ENCODE results near the gene ATP10A.

The ATP10A gene, protein sequence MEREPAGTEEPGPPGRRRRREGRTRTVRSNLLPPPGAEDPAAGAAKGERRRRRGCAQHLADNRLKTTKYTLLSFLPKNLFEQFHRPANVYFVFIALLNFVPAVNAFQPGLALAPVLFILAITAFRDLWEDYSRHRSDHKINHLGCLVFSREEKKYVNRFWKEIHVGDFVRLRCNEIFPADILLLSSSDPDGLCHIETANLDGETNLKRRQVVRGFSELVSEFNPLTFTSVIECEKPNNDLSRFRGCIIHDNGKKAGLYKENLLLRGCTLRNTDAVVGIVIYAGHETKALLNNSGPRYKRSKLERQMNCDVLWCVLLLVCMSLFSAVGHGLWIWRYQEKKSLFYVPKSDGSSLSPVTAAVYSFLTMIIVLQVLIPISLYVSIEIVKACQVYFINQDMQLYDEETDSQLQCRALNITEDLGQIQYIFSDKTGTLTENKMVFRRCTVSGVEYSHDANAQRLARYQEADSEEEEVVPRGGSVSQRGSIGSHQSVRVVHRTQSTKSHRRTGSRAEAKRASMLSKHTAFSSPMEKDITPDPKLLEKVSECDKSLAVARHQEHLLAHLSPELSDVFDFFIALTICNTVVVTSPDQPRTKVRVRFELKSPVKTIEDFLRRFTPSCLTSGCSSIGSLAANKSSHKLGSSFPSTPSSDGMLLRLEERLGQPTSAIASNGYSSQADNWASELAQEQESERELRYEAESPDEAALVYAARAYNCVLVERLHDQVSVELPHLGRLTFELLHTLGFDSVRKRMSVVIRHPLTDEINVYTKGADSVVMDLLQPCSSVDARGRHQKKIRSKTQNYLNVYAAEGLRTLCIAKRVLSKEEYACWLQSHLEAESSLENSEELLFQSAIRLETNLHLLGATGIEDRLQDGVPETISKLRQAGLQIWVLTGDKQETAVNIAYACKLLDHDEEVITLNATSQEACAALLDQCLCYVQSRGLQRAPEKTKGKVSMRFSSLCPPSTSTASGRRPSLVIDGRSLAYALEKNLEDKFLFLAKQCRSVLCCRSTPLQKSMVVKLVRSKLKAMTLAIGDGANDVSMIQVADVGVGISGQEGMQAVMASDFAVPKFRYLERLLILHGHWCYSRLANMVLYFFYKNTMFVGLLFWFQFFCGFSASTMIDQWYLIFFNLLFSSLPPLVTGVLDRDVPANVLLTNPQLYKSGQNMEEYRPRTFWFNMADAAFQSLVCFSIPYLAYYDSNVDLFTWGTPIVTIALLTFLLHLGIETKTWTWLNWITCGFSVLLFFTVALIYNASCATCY (N-terminal part only)

DNA sequence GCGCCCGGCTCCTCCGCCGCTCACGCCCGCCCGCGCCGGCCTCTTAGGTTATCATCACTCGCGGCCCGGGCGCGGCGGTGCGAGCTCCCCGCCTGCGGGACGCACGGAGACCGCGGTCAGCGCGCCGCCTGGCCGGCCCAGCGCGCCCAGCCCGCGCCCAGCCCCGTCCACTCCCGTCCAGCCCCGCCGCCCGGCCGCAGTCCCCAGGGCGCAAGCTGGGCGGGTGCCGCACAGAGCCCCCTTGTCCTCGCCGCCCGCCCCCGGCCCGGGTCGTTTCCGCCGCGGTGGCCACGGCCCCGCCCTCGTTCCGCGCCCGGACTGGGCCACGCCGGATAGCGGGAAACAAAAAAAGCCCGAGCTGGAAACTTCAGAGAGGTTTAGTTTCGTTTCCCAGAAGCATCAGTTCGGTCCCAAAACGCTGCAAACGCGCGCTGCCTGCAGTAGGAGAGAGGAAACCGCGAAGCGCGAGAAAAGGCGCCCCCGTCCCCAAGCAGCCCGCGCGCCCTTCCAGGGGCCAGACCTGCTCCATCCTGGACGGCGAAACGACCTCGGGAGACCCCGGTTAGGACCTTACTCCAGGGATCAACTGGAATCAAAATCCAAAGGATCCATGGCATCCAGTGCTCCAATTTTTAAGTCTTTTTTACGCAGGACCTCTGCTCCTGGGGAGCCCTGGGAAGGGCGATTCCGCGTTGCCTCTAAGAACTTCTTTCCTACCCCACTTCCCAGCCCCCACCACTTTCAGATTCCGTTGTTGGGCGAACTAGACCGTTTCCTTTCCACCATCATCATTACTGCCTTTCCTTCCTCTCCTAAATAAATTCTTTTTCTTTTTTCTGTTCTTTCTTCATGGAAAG, at the start of gene ATP10A:
Gene ATP10A, minus strand, starts transcription at position 217 of the 857 bp plus-strand sequence. CDS start 231 bp downstream, outside the sequence.
- no peak for DNase-seq (ENCODE audit: extremely low spot score, insufficient read length, low read depth)
- no peak for FAIRE-seq

- FAIRE-seq, result no peak
- no peak for DNase-seq (ENCODE audit: extremely low spot score, insufficient read length, low read depth)
Measured at GRCh38 chr15:25912035-25912434, 48.9 kb upstream of the ATP10A start.

GRCh38 chr15:25910832-25911231, 47.7 kb upstream of the ATP10A start:
- DNase-seq (ENCODE audit: extremely low spot score, insufficient read length, low read depth), result no peak
- FAIRE-seq, result no peak

DNA sequence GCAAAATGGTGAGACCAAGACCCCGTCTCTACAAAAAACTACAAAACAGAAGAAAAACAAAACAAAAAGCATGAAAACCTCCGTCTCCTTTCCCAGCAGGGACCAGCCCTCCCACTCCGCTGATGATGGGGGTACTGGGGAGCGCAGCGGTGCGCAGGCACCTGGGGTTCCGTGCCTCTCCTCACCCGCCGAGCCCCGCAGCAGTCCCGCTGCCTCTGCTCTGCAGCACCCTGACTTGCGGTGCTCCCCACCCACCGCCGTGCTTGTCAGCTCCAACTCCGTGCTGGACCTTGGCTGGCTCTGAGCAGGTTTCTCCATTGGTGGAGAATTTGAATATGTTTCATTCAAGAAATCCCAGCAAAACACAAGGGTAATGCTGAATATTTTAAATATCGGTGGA, 46.7 kb upstream of the ATP10A start:
- no peak for DNase-seq (ENCODE audit: extremely low spot score, insufficient read length, low read depth)
- no peak for FAIRE-seq

GRCh38 chr15:25909325-25909724, 46.2 kb upstream of the ATP10A start:
- DNase-seq (ENCODE audit: extremely low spot score, insufficient read length, low read depth) (no peak), FAIRE-seq (no peak)

DNA sequence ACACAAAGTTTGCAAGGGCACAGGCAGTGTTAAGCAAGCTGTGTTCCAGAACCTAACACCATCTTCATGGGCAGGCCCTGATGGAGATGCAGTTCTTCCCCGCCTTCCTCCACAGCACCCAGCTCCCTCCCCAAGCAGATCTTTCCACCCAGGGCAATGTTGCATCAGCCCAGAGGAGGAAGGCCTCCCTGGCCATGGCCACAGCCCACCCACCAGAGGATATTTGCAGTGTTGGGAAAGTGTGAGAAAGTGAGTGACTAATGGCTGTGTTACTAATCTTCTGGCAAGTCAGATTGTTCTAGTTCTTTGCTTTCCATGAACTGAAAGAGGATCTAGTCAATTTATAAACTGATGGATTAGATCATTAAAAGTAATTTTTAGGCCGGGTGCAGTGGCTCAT, 42.0 kb upstream of the ATP10A start:
- FAIRE-seq, result no peak
- no peak for DNase-seq (ENCODE audit: extremely low spot score, insufficient read length, low read depth)

GRCh38 chr15:25903024-25903581, 40.0 kb upstream of the ATP10A start:
- FAIRE-seq, result no peak

GRCh38 chr15:25901811-25902605, 38.9 kb upstream of the ATP10A start:
- FAIRE-seq (no peak), DNase-seq (ENCODE audit: extremely low spot score, insufficient read length, low read depth) (no peak)

More at GRCh38 chr15:25903024-25903581, 40.0 kb upstream of the ATP10A start:
- DNase-seq (ENCODE audit: extremely low spot score, insufficient read length, low read depth), result no peak

DNA sequence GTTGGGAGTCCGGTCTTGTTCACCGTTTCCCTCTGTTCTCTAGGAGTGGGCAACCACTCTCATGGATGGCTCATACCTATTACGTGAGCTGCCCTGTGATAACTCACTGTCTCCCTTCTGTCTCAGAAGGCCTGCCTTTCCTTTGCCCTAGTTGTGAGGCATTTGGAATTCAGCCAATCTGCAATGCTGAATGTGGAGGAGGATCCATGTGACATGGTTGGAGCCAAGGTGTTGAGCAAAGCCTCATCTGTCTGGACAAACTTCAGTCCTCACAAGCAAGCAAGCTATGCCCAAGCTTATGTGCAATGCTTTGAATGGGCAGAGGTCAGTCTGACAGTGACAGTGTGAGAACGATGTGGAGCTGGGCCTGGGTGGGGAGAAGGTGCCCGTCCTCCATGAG, 37.8 kb upstream of the ATP10A start:
- no peak for FAIRE-seq
- DNase-seq (ENCODE audit: extremely low spot score, insufficient read length, low read depth), result no peak

GRCh38 chr15:25900431-25900830, 37.3 kb upstream of the ATP10A start:
- no peak for FAIRE-seq
- no peak for DNase-seq (ENCODE audit: extremely low spot score, insufficient read length, low read depth)

- DNase-seq (ENCODE audit: extremely low spot score, insufficient read length, low read depth) (no peak), FAIRE-seq (no peak)
Measured at GRCh38 chr15:25899870-25900269, 36.7 kb upstream of the ATP10A start.

DNA sequence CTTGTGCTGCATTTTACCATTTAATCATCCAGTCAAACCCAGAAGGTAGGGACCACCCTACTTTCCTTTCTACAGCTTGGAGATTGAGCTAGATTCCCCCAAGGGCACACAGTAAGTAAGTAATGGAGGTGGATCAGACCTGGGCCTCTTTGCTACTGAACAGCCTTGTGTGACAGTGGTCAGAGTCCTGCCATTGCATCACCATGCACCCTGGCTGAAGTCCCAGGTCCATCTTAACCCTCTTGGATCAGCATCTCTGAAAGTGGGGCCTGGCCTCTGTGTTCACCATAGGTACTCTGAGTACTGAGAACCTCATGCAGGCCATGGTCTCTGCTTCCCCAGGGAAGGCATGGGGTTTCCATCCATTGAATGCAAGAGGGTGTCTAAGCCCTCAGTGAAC, 34.5 kb upstream of the ATP10A start:
- FAIRE-seq (no peak), DNase-seq (ENCODE audit: extremely low spot score, insufficient read length, low read depth) (no peak)

GRCh38 chr15:25894371-25894902, 31.3 kb upstream of the ATP10A start:
- no peak for DNase-seq (ENCODE audit: extremely low spot score, insufficient read length, low read depth)
- no peak for FAIRE-seq

GRCh38 chr15:25893596-25893995, 30.5 kb upstream of the ATP10A start:
- no peak for FAIRE-seq
- DNase-seq (ENCODE audit: extremely low spot score, insufficient read length, low read depth), result no peak

- no peak for DNase-seq (ENCODE audit: extremely low spot score, insufficient read length, low read depth)
Measured at GRCh38 chr15:25892126-25892525, 29.0 kb upstream of the ATP10A start.

DNA sequence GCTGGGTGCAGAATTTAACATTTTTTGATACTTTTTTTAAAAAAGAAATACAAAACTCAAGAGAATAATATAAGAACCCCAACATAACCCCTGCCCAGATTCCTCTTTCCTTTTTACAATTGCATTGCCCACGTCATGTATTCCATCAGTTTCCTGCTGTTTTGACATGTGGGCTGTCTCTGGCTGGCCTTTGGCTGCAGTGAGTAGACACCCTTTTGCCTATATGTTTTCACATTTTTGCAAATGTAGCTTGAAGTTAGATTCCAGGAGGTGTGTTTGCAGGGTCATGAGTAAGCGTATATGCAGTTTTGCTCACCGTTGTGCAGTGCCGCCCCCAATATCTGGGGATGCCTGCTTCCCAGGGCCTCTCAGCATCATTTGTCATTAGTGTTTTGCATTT, 28.0 kb upstream of the ATP10A start:
- no peak for DNase-seq (ENCODE audit: extremely low spot score, insufficient read length, low read depth)
- no peak for FAIRE-seq

More at GRCh38 chr15:25892126-25892525, 29.0 kb upstream of the ATP10A start:
- no peak for FAIRE-seq

DNA sequence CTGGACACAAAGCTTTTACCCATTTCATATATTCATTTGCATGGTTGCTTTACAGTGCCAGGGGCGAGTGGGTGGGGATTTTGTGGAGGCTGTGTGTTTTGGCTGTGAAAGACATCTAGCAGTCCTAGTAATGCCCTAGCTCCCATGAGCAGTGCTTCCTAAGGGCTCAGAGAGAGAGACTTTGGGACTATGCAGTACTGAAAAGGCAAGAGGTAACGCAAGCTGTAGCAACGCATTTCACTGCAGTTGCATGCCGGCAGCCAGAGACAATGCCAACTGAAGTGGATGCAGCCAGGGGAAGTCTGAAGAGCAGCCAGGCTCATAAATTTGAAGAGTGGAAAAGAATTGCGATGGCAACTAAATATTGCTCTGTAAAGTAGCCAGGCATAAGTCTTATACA, 27.4 kb upstream of the ATP10A start:
- DNase-seq (ENCODE audit: extremely low spot score, insufficient read length, low read depth) (no peak), FAIRE-seq (no peak)

GRCh38 chr15:25887870-25888269, 24.7 kb upstream of the ATP10A start:
- no peak for FAIRE-seq

More at GRCh38 chr15:25887870-25888269, 24.7 kb upstream of the ATP10A start:
- no peak for DNase-seq (ENCODE audit: extremely low spot score, insufficient read length, low read depth)

Measured in GM18507 (cell line).